D341Med (cell line): ENCODE measurements around the gene KLHL36.
A peak's percentile ranks its signal among the peaks of the same experiment; 100 is the strongest.

ENCODE experiments used
- DNase-seq: peaks from one replicate; pipeline ENCODE4 v3.0.0; 2012; ENCODE audit warnings: low spot score

The KLHL36 gene

GRCh38 chr16:84648595-84649510 is 542 bp downstream of the KLHL36 start:
- peak; percentile 75 for DNase-seq

GRCh38 chr16:84649511-84649861 is 1.2 kb downstream of the KLHL36 start:
- no peak for DNase-seq

- no peak for DNase-seq
These were observed 2.0 kb downstream of the KLHL36 start for GRCh38 chr16:84650062-84650991.

DNA sequence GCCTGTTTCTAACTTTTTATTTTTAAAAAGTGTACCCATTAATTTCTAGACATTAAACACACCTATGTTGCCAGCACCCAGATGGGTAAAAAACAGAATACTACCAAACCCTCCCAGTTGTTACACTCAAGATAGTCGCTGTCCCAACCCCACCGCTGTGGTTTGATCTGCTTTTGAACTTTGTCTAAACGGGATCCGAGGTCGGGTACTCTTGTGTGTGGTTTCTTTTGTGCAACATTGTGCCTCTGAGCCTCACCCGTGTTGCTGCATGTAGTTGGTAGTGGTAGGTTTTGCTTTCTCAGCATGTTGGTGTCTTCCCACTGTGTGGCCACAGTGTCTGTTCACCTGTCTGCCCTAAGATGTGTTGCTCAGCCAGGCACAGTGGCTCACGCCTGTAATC is 4.3 kb downstream of the KLHL36 start:
- no peak for DNase-seq

DNA sequence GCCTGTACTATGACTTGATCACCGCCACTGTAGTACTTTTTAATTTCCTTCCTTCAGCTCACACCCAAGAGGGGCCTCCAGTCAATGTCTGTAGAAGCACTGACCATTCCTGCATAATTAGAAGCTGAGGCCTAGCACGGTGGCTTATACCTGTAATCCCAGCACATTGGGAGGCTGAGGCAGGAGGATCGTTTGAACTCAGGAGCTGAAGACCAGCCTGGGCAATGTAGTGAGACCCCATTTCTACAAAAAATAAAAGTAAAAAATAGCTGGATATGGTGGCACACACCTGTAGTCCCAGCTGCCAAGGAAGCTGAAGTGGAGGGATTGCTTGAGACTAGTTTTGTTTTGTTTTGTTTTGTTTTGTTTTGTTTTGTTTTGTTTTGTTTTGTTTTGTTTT is 5.9 kb downstream of the KLHL36 start:
- no peak for DNase-seq

DNA sequence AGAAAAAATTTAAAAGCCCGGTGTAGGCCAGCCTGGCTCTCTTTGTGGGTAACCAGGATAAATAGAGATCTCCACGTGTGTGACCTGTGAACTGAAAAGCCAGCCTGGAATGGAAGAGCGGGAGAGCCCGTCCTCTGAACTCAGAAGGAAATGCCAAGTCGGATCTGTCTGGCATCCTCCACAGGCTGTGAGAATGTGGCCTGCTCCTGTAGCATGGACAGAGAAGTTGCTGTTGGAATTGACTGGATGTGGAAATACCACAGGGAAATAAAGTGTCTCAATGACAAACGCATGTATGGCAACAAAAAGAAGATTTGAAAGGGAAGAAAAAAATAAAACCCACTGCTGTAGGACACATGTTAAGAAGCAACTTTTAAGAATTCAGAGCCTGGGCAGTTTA is 6.7 kb downstream of the KLHL36 start:
- no peak for DNase-seq

DNA sequence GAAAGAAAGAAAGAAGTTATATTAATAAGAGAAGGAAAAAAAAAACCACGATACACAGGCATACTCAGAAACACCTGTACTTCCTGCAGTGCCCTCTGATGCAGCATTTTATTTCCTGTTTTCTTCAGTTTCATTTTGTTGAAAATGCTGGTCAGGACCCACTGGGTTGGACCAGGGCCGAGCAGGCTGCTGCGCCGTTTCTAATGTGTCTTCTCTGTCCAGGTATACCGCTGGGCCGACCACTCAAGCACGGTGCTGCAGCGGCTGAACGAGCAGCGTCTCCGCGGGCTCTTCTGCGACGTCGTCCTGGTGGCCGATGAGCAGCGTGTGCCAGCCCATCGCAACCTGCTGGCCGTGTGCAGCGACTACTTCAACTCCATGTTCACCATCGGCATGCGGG is 8.3 kb downstream of the KLHL36 start:
- no peak for DNase-seq

DNA sequence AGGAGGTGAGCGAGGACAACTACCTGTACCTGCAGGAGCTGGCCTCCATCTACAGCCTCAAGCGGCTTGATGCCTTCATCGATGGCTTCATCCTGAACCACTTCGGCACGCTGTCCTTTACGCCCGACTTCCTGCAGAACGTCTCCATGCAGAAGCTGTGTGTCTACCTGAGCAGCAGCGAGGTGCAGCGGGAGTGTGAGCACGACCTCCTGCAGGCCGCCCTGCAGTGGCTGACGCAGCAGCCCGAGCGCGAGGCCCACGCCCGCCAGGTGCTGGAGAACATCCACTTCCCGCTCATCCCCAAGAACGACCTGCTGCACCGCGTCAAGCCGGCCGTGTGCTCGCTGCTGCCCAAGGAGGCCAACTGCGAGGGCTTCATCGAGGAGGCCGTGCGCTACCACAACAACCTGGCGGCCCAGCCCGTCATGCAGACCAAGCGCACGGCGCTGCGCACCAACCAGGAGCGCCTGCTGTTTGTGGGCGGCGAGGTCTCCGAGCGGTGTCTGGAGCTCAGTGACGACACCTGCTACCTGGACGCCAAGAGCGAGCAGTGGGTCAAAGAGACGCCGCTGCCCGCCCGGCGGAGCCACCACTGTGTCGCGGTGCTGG is 9.0 kb downstream of the KLHL36 start:
- no peak for DNase-seq

DNA sequence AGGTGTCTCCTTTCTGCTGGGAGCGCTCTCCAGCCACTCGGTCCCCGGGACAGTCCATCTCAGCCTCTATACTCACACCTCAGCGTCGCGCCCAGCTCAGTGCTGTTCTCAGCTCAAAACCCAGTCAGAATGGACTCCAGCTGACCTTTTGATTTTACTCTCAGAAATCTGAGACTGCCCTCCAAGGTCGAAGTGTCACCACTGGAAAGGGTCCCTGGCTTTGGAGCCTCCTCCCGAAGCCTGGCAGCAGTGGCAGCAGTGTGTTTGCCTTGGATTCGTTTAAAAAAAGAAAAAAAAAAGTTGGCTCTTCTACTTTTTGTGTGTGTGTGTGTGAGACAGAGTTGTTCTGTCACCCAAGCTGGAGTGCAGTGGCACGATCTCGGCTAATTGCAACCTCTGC is 10.4 kb downstream of the KLHL36 start:
- DNase-seq, result no peak

DNA sequence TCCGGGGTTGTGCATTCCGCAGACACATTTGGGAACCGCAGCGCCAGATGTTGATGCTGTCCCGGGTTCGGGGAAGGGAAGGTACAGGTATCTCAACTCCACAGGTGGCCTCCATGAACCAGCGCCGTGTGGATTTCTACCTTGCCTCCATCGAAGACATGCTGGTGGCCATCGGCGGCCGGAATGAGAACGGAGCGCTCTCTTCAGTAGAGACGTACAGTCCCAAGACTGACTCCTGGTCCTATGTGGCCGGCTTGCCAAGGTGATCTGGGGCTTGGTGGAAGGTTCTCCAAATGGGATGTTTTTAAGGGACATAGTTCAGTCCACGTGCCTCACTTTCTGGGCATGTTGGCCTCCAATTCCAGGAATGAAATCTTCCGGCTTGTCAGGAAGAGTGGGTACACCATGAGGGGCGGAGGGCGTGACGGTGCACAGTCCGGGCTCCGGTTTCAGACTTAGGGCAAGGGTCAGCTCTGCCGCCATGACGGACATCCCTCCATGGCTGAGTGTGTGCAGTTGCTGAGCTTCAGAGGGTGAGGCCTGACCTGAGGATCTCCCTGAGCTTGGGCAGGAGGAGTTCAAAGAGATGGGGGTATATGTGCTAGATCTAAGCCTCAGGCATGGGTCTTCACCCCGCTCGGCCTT is 11.5 kb downstream of the KLHL36 start:
- DNase-seq, result no peak

GRCh38 chr16:84660973-84661372 is 12.7 kb downstream of the KLHL36 start:
- no peak for DNase-seq

DNA sequence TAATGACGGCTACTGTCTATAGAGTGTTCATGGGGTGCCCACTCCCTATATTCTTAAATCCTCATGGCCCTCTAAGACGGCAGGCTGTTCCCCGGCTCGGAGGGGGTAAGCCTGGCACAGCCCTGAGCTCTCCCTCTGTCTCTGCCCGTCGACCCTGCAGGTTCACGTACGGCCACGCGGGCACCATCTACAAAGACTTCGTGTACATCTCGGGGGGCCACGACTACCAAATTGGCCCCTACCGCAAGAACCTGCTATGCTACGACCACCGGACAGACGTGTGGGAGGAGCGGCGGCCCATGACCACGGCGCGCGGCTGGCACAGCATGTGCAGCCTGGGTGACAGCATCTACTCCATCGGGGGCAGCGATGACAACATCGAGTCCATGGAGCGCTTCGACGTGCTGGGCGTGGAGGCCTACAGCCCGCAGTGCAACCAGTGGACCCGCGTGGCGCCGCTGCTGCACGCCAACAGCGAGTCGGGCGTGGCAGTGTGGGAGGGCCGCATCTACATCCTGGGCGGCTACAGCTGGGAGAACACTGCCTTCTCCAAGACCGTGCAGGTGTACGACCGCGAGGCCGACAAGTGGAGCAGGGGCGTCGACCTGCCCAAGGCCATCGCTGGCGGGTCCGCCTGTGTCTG is 13.2 kb downstream of the KLHL36 start:
- DNase-seq, result no peak

GRCh38 chr16:84662471-84662870 is 14.2 kb downstream of the KLHL36 start:
- no peak for DNase-seq

DNA sequence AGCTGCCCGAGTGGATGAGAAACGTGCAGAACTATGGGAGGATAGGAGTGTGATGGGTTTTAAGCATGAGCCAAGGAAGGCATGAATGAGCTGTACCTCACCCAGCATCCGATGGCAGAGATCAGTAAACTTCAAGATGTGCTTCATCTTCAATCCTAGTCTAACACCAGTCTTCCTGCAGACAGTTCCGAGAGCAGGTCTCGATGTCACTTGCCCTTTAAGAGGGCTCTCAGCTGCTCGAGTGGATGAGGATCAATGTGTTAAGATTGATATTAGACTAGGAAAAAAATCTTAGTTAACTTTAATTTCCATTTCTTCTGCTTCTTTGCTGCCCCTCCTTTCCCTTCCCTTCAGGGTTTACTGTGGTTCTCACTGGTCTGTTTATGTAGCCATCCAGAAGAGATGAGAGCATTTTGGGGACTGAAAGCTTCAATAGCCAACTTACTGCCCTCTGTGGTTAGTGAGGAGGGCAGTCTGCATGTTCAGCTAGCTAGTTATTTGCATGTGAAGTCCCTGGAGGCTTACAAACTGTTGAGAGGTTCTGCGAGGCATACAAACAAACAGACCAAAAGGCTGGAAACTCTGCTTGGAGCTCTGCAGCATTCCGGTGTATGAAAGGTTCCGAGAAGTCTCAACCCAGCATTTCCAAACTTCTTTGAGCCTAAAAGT is 15.3 kb downstream of the KLHL36 start:
- DNase-seq, result no peak

- DNase-seq, result no peak
These were observed 17.0 kb downstream of the KLHL36 start for GRCh38 chr16:84665359-84665758.

GRCh38 chr16:84665843-84666242 is 17.5 kb downstream of the KLHL36 start:
- no peak for DNase-seq

- no peak for DNase-seq
These were observed 19.4 kb downstream of the KLHL36 start for GRCh38 chr16:84667600-84668309.

DNA sequence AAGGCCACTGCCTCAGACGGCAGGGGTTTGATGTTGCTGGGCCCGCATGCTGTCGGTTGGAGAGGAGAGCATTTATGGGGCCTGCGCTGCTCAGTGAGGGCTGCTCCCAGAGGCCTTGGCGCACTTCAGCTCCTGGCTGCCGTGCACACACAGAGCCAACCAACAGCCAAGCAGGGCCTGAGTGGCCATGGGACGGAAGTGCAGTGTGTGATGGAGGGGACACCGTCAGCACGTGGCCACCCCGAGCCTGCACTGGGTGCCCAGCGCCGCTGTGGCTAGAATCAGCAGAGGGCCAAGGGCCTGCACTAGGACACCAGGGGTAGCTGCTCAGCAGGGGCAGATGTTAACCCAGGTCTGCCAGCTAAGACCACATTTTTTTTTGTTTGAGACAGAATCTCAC is 21.8 kb downstream of the KLHL36 start:
- no peak for DNase-seq

GRCh38 chr16:84672276-84673202 is 24.2 kb downstream of the KLHL36 start:
- peak; percentile 88 for DNase-seq
